H7 (cell line): Measurements from ENCODE around the gene NIPAL3. TPM values are rescaled to one million over a fixed set of nuclear protein-coding genes. Genes with fewer than 3 reads are reported as not detected.
"Not testable (repeated sequence)": the region's sequence is repeated elsewhere in the genome, so short reads cannot be mapped to it uniquely, and the experiment has no call there.

Source experiments
- DNase-seq: peaks from one replicate; pipeline ENCODE4 v3.0.0; 2012
- H3K27me3 ChIP-seq: 2 replicates; pipeline ENCODE4 v1.6.0; 2011; ENCODE audit warnings: mild to moderate bottlenecking, low read length; ENCODE audit not compliant: control insufficient read depth, insufficient read depth
- H3K36me3 ChIP-seq: replicated peaks from 2 replicates; pipeline ENCODE4 v1.5.1; 2011; ENCODE audit warnings: low read length; ENCODE audit not compliant: control insufficient read depth, insufficient read depth
- H3K4me3 ChIP-seq: 2 replicates; pipeline ENCODE4 v1.5.1; 2011; ENCODE audit warnings: low read depth, mild to moderate bottlenecking, control low read depth, low read length, moderate library complexity; ENCODE audit not compliant: insufficient read depth
- total RNA-seq: library from RNA; depleted of rRNA; stranded (reverse); fragments of >200 nt; shearing (Covaris generic); gene quantifications from 2 replicates; pipeline ENCODE4 v1.2.3, GENCODE V29; 2014

The NIPAL3 gene
- total RNA-seq, 1 experiment from 2014 or later = 8.9 TPM

DNA sequence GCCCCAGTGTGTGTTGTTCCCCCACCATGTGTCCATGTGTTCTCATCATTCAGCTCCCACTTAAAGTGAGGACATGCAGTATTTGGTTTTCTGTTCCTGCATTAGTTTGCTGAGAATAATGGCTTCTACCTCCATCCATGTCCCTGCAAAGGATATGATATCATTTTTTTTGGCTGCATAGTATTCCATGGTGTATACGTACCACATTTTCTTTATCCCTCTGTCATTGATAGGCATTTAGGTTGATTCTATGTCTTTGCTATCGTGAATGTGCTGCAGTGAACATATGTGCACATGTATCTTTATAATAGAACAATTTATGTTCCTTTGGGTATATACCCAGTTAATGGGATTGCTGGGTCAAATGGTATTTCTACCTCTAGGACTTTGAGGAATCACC, 30.8 kb downstream of the NIPAL3 start:
- not testable (repeated sequence) for H3K27me3 ChIP-seq, H3K4me3 ChIP-seq, H3K36me3 ChIP-seq, DNase-seq

DNA sequence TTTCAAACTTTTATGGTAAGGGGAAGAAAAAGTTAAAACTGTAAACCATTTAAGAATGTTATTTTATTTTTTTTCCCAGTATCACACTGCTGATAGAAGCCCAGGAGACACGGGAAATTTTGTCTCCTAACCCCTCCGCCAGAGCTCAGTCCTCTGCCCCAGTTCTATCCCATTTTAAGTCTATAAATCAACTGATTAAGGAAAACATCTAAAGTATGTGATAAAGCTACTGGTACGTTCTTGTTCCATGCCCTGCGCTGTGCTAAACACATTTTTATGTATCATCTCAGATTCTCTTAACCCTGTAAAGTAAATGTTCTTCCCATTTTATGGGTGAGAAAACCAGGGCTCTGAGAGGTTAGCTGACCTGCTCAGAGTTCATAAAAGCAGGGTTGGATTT, 34.7 kb downstream of the NIPAL3 start:
- no peak for DNase-seq
- Histone ChIP-seq H3K36me3 (no peaks in the 10 kb centered on the region), H3K4me3 (no peak overlapping the region), H3K27me3 (no peaks in the 10 kb centered on the region)

DNA sequence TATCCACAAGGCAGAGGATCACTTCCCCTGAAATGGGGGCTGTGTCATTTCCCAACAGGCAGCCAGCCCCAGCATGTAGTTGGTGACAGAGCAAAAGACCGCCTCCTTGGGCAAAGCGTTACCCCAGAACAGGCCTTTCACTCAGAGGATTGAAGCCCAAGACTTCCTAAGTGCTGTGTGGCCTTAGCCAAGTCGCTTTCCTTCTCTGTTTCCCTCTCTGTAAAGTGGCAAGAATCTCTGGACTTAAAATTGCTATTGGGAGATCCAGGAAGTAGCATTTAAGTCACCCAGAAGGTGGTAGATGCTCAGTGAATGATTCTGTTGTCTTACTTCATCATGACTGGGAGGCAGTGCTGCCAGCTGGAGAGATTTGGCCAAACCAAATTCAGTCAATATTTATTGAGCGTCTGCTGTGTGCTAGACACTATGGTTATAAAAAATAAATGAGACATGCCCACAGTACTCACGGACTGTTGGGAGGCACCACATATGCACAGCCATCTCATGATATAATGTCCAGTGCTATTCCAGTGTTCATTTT, 35.3 kb downstream of the NIPAL3 start:
- Histone ChIP-seq H3K4me3 (no peak overlapping the region), H3K27me3 (no peaks in the 10 kb centered on the region), H3K36me3 (no peaks in the 10 kb centered on the region)
- no peak for DNase-seq

DNA sequence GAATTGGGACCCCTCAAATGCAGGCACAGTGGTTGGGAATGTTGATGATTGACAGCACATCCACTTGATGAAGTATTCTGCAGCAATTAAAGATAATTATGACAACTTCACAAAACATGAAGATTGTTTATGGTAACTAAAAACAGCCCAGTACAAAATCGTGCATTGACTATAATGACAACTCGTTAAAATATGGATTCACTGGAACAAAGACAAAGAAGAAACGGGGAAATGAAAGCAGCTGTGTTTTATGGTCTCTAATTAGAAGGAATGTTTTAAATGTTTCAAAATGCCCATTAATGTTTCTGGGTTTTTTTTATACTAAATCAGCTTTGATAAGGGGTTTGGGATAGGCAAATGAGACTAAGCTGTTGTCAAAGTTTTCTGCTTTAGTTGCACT, 36.1 kb downstream of the NIPAL3 start:
- no peaks in the 10 kb centered on the region for H3K27me3 ChIP-seq
- no peak for DNase-seq

DNA sequence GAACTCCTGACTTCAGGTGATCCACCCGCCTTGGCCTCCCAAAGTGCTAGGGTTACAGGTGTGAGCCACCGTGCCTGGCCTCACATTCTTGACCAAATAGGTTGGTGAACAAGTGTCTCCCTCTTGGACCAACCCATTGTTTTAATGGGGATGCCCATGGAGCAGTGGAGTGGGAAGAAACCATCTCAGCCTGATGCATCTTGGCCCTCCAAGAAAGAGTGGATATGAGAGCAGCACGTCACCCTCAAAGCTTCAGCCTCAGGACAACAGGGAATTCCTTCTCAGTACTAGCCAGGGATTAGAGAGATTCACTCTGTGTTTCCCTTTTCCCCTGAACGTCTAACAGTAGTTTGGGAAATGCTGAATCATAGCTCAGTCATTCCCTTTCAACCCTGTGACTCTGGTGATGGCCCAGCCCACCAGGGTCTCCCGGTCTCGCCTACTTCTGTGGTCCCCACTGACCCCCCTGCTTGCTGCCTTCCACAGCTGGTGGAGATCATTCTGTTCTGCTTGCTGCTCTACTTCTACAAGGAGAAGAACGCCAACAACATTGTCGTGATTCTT, 37.4 kb downstream of the NIPAL3 start:
- Histone ChIP-seq H3K27me3 (no peaks in the 10 kb centered on the region), H3K36me3 (no peaks in the 10 kb centered on the region), H3K4me3 (no peak overlapping the region)
- no peak for DNase-seq

More for the DNA sequence above, 36.1 kb downstream of the NIPAL3 start:
- Histone ChIP-seq H3K4me3 (no peak overlapping the region), H3K36me3 (no peaks in the 10 kb centered on the region)

DNA sequence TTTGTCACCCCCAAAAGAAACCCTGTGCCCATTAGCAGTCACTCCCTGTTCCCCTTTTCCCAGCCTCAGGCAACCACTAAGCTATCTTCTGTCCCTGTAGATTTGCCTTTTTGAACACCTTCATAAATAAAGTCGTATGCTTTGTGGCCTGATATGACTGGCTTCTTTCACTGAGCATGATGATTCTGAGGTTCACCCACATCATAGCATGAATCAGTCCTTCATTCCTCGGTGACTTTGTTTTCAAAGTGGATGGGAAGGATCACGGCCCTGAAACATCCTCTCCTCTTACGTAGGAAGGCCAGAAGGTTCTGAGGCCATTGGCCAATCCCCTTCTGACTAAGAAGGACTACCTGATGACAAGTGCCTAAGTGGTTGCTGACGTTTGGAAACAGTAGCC, 39.1 kb downstream of the NIPAL3 start:
- Histone ChIP-seq H3K27me3 (no peaks in the 10 kb centered on the region), H3K4me3 (no peak overlapping the region), H3K36me3 (no peaks in the 10 kb centered on the region)
- DNase-seq = no peak

DNA sequence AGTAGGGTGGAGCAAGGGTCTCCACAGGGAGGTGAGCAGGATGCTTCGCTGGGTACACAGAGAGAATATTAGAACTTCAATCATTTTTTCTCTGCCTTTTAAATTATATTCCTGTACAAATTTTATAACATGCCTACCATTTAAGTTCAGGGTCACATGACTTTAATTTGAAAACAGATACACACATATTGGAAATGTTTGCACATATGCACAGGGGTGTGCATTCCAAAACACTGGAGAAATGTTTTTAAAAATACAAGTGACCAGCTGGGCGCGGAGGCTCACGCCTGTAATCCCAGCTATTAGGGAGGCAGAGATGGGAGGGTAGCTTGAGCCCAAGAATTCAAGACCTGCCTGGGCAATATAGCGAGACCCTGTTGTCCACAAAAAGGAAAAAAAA, 39.7 kb downstream of the NIPAL3 start:
- H3K36me3 ChIP-seq = no peaks in the 10 kb centered on the region
- DNase-seq = no peak
- H3K27me3 ChIP-seq = no peaks in the 10 kb centered on the region
- no peak overlapping the region for H3K4me3 ChIP-seq

DNA sequence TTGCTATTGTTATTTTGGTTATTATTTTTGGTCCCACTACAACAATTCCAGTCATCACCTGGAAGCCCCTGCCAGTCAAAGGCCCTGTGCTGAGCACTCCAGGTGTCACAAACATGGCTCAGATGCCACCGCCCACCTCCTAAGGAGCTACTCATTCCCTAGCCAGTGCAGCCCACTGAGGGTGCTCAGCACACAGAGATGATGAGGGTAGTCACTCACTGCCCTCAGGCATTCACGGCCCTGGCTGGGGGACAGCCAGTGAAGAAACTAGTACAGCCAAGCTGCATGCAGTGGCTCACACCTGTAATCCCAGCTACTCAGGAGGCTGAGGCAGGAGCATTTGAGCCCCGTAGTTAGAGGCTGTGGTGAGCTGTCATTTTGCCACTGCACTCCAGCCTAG, 42.3 kb downstream of the NIPAL3 start:
- Histone ChIP-seq H3K4me3 (no peak overlapping the region), H3K27me3 (no peaks in the 10 kb centered on the region), H3K36me3 (no peaks in the 10 kb centered on the region)
- no peak for DNase-seq

DNA sequence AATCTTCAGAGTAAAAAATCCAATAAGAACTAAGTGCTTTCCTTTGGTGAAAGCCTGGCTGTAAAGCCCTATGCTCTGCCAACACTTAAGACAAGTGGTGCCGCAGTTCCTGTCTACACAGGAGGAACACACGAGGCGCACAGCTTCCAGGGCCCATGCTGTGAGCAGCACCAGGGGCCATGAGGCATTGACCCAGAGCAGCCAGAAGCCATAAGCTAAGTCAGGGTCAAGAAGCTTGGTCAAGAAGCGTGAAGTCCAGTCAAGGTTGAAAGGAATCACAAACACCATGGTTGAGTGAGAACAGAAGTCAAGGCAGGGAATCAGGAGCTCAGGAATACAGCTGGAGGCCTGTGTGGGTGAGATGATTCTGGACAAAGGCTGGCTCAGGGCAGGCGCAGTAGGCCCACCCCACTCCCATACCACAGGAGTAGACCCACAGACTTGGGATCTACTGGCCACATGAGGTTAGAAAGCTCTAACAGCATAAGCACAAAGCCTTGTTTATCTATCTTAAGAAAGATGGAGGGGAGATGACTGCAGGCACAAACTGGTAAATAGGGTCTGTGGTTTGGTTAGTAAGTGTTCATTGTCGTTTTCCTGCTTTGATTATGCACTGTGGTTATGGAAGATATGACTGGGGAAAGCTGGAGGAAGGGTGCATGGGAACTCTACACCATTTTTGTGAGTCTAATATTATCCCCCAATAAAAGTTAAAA, 44.1 kb downstream of the NIPAL3 start:
- DNase-seq = no peak
- H3K27me3 ChIP-seq = no peaks in the 10 kb centered on the region
- H3K4me3 ChIP-seq = no peak overlapping the region
- H3K36me3 ChIP-seq = no peaks in the 10 kb centered on the region

DNA sequence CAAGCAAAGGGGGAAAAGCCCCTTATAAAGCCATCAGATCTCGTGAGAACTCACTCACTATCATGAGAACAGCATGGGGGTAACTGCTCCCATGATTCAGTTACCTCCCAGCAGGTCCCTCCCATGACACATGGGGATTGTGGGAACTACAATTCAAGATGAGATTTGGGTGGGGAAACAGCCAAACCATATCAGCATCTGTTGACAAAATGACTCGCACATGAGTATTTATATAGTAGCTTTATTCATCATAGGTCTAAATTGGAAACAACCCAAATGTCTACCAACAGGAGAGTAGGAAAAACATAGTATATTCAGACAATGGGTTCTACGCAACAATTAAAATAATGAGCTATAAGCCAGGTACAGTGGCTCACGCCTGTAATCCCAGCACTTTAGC, 46.5 kb downstream of the NIPAL3 start:
- not testable (repeated sequence) for DNase-seq, H3K4me3 ChIP-seq, H3K36me3 ChIP-seq, H3K27me3 ChIP-seq

DNA sequence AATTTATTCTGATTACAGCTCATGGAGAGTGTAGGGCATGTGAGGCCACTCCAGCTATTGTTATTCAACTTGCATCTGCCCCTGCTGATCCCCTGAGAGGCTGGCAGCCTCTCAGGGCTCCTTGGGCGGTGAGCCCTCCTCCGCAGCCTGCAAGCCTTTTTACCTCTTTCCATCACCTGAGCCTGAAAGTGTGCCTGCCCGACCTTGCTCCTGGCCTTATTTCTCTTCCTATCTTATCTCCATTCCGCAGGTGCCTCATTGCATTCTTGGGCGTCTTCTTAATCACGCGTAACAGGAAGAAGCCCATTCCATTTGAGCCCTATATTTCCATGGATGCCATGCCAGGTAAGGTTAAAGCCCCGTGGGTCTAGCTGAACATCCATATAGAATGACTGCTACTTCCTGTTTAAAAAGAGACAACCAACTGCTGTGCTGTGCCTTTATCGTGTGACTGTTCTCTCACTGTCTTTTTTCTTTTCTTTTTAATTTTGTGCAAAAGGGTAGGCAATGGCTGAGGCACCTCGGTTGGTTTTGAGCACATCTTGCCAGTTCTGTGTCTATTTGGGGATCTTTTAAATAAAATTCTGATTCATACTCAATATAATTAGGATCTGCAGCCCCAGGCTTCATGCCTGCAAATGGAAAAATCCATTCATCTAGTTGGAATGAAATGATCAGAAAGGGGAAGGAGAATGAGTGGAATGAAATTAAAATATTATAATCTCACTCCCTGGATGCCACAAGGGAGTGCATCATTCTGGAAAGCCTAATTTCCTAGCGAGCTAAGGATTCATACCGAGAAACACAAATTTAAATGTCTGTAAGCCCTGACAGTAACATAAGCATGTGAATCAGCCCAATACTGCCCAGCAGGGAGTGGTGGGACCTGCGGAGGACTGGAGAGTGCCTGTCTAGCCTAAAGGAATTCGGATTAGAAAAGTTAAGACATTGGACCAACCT, 48.5 kb downstream of the NIPAL3 start:
- Histone ChIP-seq H3K27me3 (no peaks in the 10 kb centered on the region), H3K36me3 (no peaks in the 10 kb centered on the region), H3K4me3 (peak overlapping the region; percentile 4; the same call in 1 of the 2 replicates)
- peak; percentile 71 for DNase-seq

DNA sequence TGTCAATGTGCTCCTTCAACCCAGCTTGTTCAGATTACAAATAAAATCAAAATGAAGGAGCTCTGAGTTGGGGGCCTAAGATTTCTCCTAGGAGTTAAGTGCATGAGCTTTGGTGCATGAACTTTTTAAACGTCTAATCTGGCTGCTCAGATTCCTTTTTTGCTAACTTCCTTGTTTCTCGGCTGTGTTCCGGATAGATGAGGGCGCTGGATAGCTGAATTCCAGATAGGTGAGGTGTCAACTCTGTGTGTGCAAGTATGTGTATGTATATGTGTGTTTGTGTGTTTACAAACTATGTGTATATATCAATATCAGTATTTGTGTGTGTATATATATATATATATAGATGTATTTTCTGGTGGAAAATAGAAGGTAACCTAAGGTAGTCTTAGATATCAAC, 49.5 kb downstream of the NIPAL3 start:
- Histone ChIP-seq H3K4me3 (no peak overlapping the region), H3K36me3 (no peaks in the 10 kb centered on the region), H3K27me3 (no peaks in the 10 kb centered on the region)
- no peak for DNase-seq

DNA sequence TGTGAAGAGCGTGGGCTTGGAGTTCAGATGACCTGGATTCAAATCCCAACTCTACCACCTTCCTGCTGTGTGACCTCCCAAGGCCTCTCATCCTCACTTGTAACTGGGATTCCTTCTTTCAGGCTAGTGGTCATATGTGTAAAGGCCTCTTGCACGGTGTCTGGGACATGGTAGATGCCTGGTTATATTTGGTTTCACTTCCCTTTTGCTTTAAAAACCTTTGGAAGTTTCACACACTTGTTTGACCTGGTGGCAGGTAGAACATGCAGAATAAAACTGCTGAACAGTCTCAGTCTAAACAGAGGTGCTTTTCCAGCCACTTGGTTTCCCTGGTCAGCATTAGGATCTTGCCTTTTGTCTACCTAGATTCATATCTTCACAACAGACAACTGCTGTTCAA, 50.0 kb downstream of the NIPAL3 start:
- Histone ChIP-seq H3K4me3 (no peak overlapping the region), H3K36me3 (no peaks in the 10 kb centered on the region), H3K27me3 (no peaks in the 10 kb centered on the region)
- DNase-seq = no peak

DNA sequence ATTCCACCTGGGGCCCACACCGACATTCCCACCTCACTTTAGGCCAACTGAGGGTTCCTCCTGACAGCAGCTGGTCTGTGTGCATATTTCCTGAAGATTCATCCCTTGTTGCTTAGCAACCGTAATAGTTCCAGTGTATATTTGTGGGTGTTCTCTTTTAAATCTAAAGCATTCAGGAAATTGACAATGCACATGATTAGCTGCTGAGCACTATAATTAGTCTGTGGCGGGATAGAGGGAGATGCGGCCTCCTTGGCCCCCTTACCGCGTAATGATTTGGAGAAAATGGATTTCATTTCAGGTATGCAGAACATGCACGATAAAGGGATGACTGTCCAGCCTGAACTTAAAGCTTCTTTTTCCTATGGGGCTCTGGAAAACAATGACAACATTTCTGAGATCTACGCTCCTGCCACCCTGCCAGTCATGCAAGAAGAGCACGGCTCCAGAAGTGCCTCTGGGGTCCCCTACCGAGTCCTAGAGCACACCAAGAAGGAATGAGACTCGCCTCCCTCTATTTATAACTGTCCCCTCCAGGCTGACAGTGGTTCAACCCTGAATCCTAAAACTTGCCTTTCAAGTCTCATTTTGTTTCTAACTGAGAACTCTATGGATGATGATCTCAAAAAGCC, 53.2 kb downstream of the NIPAL3 start:
- H3K4me3 ChIP-seq = no peak overlapping the region
- no peak for DNase-seq
- no peaks in the 10 kb centered on the region for H3K36me3 ChIP-seq
- no peaks in the 10 kb centered on the region for H3K27me3 ChIP-seq
